K562 treated with DMSO at 1 percent for 24 hours (cell line): ENCODE results near the gene FOXR2. TPM values are rescaled to one million over a fixed set of nuclear protein-coding genes. Genes with fewer than 3 reads are reported as not detected.

Experiments used
- total RNA-seq: library from RNA; unstranded; fragments of 300-600 nt; gene quantifications from 2 replicates; pipeline ENCODE4 v1.2.3, GENCODE V29; 2022; ENCODE audit warnings: low read depth; ENCODE audit not compliant: insufficient read depth

Gene FOXR2, protein sequence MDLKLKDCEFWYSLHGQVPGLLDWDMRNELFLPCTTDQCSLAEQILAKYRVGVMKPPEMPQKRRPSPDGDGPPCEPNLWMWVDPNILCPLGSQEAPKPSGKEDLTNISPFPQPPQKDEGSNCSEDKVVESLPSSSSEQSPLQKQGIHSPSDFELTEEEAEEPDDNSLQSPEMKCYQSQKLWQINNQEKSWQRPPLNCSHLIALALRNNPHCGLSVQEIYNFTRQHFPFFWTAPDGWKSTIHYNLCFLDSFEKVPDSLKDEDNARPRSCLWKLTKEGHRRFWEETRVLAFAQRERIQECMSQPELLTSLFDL
- total RNA-seq: 0.19 TPM in 1 of 2 replicates, not detected in the other

DNA sequence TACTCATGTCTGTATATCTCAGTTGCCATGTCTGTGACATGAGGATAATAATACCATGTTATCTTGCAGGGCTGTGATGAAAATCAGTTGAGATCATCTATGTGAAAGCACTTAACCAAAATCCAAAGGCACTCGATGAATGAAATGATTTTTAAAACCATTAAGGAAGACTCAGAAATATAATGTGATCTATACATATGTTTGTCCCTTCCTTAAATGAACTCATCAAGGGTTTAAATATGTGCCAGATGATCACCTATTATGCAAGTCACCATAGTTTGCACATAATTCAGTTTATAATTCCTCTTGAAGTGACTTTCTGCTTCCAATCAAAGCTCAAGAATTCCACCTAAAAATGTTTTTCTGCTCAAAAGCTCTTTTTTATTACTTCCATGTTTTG, at the start of gene FOXR2:
TSS of gene FOXR2 (plus strand) at position 301 of the 400 bp plus-strand sequence. CDS start 312 bp downstream, outside the sequence.

Other genes starting within 250 kb of the FOXR2 start
- gene MAGEH1, start 171.3 kb upstream of the FOXR2 start, total RNA-seq: 17.4 and 18.6 TPM in 2 replicates
- gene USP51, start 133.6 kb upstream of the FOXR2 start, total RNA-seq: 0.82 and 1.2 TPM in 2 replicates
- gene RRAGB, start 94.3 kb downstream of the FOXR2 start, total RNA-seq: 4.1 and 11.9 TPM in 2 replicates